HG02884 (cell line): ENCODE data around the gene FBXL19.

ENCODE experiments used
- ATAC-seq: cut with Tn5 transposase; IDR thresholded peaks from one replicate; pipeline ENCODE4 v1.9.1; 2021; ENCODE audit warnings: mild to moderate bottlenecking, moderate library complexity; ENCODE audit not compliant: unreplicated experiment

The FBXL19 gene

DNA sequence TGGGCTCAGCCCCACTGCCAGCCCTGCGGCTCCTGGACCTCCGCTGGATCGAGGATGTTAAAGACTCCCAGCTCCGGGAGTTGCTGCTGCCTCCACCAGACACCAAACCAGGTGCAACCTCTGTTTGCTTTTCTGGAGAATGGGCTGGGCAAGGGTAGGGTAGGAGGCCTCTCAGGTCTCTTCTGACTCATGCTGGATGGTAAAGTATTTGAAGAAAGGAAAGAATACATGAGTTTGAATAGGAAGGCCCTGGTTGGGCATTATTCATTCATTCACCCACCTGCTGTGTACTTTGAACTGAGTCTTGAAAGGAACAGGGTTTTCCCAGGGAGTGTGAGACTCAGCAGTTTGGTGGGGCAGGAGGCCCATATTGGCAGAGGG is 19.0 kb downstream of the FBXL19 start:
- no peak for ATAC-seq

DNA sequence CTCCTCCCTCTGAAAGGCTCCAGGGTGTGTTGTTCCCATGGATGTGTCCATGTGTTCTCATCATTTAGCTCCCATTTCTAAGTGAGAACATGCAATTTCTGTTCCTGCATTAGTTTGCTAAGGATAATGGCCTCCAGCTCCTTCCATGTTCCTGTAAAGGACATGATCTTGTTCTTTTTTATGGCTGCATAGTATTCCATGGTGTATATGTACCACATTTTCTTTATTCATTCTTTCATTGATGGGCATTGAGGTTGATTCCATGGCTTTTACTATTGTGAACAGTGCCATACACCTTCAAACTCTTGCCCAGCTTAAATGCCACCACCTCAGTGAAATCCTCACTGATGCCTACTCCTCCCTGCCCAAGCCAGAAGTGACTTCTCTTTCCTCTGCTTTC is 21.0 kb downstream of the FBXL19 start:
- no peak for ATAC-seq

GRCh38 chr16:30946671-30947540 is 23.5 kb downstream of the FBXL19 start:
- no peak for ATAC-seq

- ATAC-seq = no peak
Measured at GRCh38 chr16:30947541-30947858, 24.1 kb downstream of the FBXL19 start.

- ATAC-seq = no peak
Measured at GRCh38 chr16:30947859-30948666, 24.7 kb downstream of the FBXL19 start.

- ATAC-seq = peak; percentile 64
Measured at GRCh38 chr16:30948667-30949649, 25.6 kb downstream of the FBXL19 start, which contains the start of gene ORAI3. ORAI3 (plus strand) TSS chr16:30949068; CDS start chr16:30949290, 222 bp downstream.

- ATAC-seq = peak; percentile 44
Measured at GRCh38 chr16:30949650-30950515, 26.5 kb downstream of the FBXL19 start.

- ATAC-seq = no peak
Measured at GRCh38 chr16:30950516-30951065, 27.2 kb downstream of the FBXL19 start.

DNA sequence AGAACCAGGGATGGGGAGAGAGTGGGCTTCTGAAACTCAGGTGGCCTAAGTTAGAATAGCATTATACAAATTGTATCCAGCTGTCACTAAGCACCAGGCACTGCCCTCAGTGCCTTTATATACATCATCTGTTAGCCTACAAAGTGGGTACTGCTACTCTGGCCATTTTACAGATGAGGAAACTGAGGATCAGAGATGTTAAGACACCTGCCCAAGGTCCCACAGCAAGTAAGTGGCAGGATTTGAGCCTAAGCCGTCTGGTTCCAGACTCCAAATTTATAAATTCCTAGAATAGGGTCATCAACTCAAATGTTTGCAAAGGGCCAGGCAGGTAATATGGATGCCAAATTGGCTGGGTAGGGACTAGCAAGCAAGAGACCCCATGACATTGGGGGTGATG is 27.8 kb downstream of the FBXL19 start:
- ATAC-seq = no peak

GRCh38 chr16:30951750-30952149 is 28.4 kb downstream of the FBXL19 start:
- no peak for ATAC-seq

- no peak for ATAC-seq
Measured at GRCh38 chr16:30953111-30953510, 29.7 kb downstream of the FBXL19 start.

DNA sequence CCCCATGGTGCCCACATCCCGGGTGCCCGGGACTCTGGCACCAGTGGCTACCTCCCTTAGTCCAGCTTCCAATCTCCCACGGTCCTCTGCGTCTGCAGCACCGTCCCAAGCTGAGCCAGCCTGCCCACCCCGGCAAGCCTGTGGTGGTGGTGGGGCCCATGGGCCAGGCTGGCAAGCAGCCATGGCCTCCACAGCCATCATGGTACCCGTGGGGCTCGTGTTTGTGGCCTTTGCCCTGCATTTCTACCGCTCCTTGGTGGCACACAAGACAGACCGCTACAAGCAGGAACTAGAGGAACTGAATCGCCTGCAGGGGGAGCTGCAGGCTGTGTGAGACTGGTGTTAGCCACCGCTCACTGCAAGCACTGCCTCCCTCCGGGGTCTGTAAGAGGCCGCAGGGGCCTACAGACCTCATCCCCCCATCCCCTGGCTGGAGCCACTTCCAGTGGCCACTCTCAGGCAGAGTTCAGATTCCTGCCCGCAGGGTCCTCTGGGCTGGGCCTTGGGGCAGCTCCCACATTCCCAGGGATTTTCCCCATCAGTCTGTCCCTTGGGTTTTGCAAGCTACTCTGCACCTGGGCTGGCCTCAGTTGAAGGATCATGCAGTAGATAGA is 30.2 kb downstream of the FBXL19 start:
- no peak for ATAC-seq

GRCh38 chr16:30954993-30955392 is 31.6 kb downstream of the FBXL19 start:
- no peak for ATAC-seq

DNA sequence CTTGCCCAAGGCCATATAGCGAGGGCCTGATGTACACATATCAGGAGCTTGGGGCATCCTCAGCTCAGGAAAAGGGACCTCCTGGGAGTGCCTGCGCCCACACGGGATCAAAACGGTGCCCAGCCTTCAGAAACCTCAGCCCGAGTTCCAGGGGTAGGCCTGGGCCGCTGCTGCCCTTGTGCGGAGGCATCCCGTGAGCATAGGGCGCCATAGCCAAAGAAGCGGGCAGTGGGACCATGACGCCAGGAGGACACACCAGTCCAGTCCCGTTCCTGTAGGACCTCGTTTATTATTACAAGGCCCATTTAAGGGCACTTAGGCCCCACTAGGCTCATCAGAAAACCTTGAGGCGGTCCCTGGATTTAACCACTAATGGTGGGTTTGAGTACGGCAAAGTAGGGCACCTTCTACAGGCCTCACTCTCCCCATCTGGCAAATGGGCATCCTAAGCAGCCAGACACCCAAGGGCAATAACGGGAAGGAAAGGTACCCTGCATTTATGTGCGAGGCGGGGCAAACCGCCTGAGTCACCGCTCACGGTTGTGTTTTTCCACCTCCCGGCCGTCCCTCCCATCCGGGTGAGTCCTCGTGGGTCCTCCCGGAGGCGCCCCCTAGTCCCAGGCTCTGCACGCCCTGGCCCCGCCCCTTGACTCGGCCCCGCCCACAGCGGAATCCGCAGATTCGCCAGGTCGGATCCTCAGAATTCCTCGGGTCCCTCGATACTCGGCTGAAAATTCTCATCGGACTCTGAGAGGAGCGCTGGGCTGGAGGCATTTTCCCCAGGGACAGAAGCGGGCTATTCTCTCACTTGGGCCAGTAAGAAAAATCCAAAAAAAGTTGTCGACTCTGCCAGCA is 33.5 kb downstream of the FBXL19 start:
- ATAC-seq = peak; percentile 34

GRCh38 chr16:30957456-30958174 is 34.2 kb downstream of the FBXL19 start, which contains the start of gene SETD1A:
SETD1A (plus strand) TSS chr16:30957754; CDS start chr16:30958732, 978 bp downstream.
- ATAC-seq = peak; percentile 64

DNA sequence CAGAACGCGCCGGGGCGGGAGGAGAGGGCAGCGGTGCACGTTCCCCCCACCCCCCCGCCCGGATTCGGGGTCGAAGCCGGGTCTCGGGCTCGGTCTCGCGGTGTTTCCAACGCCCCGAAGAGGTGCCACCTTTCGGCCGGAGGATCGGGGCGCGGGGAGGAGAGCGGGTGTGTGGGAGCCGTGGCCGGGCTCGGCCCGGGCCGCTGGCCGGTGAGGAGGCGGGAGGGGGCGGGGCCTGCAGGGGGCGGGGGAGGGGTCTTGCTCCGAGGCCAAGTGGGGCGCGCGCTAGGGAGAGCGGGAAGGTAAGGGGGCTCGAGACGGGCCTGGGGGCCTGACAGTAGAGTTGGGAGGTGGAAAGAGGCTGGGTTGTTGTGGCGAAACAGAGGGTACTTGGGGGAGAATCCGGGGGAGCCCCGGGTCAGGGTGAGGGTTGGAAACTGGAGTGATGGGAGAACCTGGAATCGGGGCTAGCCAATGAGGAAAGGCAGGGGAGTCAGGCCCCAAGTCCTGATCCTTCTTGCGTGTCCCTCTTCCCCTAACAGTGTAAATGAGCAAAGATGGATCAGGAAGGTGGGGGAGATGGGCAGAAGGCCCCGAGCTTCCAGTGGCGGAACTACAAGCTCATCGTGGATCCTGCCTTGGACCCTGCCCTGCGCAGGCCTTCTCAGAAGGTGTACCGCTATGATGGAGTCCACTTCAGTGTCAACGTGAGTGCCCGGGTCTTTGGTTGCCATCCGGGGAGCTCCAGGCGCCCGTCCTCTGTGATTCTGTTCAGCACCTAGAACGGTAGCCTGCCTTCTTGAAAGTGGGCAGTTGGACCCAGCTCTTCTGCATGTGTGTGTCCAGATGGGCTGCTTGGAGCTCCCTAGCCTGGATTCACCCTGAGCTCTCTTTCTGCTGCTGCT is 35.1 kb downstream of the FBXL19 start:
- peak; percentile 21 for ATAC-seq
